Colon (tissue), 2 donors: ENCODE data around the gene CSRNP3.

Experiments used
- FAIRE-seq: peaks from 2 replicates; lab custom pipeline; 2012; peaks lifted over from hg19 to GRCh38; lab: Jason Lieb, UNC
- donor health status: control.
- donor health status: control.

The CSRNP3 gene

GRCh38 chr2:165471349-165471950 is 2.0 kb downstream of the CSRNP3 start:
- FAIRE-seq = no peak

- FAIRE-seq = no peak
Measured at GRCh38 chr2:165472922-165473321, 3.4 kb downstream of the CSRNP3 start.

- no peak for FAIRE-seq
Measured at GRCh38 chr2:165474619-165475276, 5.2 kb downstream of the CSRNP3 start.

- FAIRE-seq = no peak
Measured at GRCh38 chr2:165475277-165476004, 5.9 kb downstream of the CSRNP3 start.

GRCh38 chr2:165479856-165480255 is 10.4 kb downstream of the CSRNP3 start:
- no peak for FAIRE-seq

GRCh38 chr2:165494573-165494972 is 25.1 kb downstream of the CSRNP3 start:
- FAIRE-seq = no peak

GRCh38 chr2:165497659-165498317 is 28.3 kb downstream of the CSRNP3 start:
- no peak for FAIRE-seq

- no peak for FAIRE-seq
Measured at GRCh38 chr2:165499131-165499530, 29.6 kb downstream of the CSRNP3 start.

GRCh38 chr2:165500001-165500400 is 30.5 kb downstream of the CSRNP3 start:
- FAIRE-seq = no peak

- FAIRE-seq = no peak
Measured at GRCh38 chr2:165500816-165501215, 31.3 kb downstream of the CSRNP3 start.

- no peak for FAIRE-seq
Measured at GRCh38 chr2:165505514-165505913, 36.0 kb downstream of the CSRNP3 start.

GRCh38 chr2:165508927-165509326 is 39.4 kb downstream of the CSRNP3 start:
- no peak for FAIRE-seq

GRCh38 chr2:165513479-165513878 is 44.0 kb downstream of the CSRNP3 start:
- FAIRE-seq = no peak

GRCh38 chr2:165518611-165519010 is 49.1 kb downstream of the CSRNP3 start:
- FAIRE-seq = no peak

GRCh38 chr2:165522719-165523118 is 53.2 kb downstream of the CSRNP3 start:
- FAIRE-seq = no peak

- no peak for FAIRE-seq
Measured at GRCh38 chr2:165524720-165525119, 55.2 kb downstream of the CSRNP3 start.

GRCh38 chr2:165528691-165529090 is 59.2 kb downstream of the CSRNP3 start:
- FAIRE-seq = no peak

GRCh38 chr2:165529130-165529529 is 59.6 kb downstream of the CSRNP3 start:
- no peak for FAIRE-seq

- no peak for FAIRE-seq
Measured at GRCh38 chr2:165533331-165533730, 63.8 kb downstream of the CSRNP3 start.

GRCh38 chr2:165535471-165535870 is 66.0 kb downstream of the CSRNP3 start:
- FAIRE-seq = no peak

GRCh38 chr2:165536851-165537499 is 67.5 kb downstream of the CSRNP3 start:
- no peak for FAIRE-seq

- no peak for FAIRE-seq
Measured at GRCh38 chr2:165539985-165540384, 70.5 kb downstream of the CSRNP3 start.
